WTC11 (cell line): Measurements from ENCODE around the gene RPL41. TPM values are rescaled to one million over a fixed set of nuclear protein-coding genes. Genes with fewer than 3 reads are reported as not detected.

Experiments used
- ATAC-seq: fragments of 200-7000 bp; cut with Tn5 transposase; 2 replicates; pipeline ENCODE4 v1.10.0; 2021; ENCODE audit warnings: mild to moderate bottlenecking, moderate library complexity
- CTCF ChIA-PET: fragments of 300-600 bp; sonication (Branson Sonifier 250); formaldehyde crosslinking; loops from one replicate; lab custom pipeline; 2021; ENCODE audit warnings: antibody characterized with exemption; lab: Charles Lee
- POLR2A ChIA-PET: fragments of 350-600 bp; sonication (Branson Sonifier 250); formaldehyde crosslinking; loops from one replicate; lab custom pipeline; 2021; ENCODE audit warnings: antibody characterized with exemption; lab: Charles Lee
- DNase-seq: peaks from one replicate; pipeline ENCODE4 v3.0.0; 2021; ENCODE audit warnings: low spot score
- H3K27ac Mint-ChIP-seq: 2 replicates; pipeline ENCODE4 v1.8.0; 2021; ENCODE audit warnings: mixed read lengths
- H3K27me3 Mint-ChIP-seq: 2 replicates; pipeline ENCODE4 v1.8.0; 2021; ENCODE audit warnings: low read depth, mild to moderate bottlenecking, moderate library complexity, mixed read lengths
- H3K36me3 Mint-ChIP-seq: 2 replicates; pipeline ENCODE4 v1.8.0; 2021; ENCODE audit warnings: mixed read lengths
- H3K4me1 Mint-ChIP-seq: 2 replicates; pipeline ENCODE4 v1.8.0; 2022; ENCODE audit warnings: mixed read lengths
- H3K4me3 Mint-ChIP-seq: 2 replicates; pipeline ENCODE4 v1.8.0; 2021; ENCODE audit warnings: mild to moderate bottlenecking, moderate library complexity, mixed read lengths
- H3K9me3 Mint-ChIP-seq: 2 replicates; pipeline ENCODE4 v1.8.0; 2021; ENCODE audit warnings: mixed read lengths
- ELF4 ChIP-seq: sonication (generic); formaldehyde crosslinking; IDR thresholded peaks from 2 replicates; pipeline ENCODE4 v1.8.1; 2022; ENCODE audit warnings: low read depth, mild to moderate bottlenecking, moderate library complexity, missing genetic modification reagents
- MYBL2 ChIP-seq: sonication (generic); formaldehyde crosslinking; IDR thresholded peaks from 2 replicates; pipeline ENCODE4 v1.8.1; 2023; ENCODE audit warnings: mild to moderate bottlenecking, moderate library complexity, missing genetic modification reagents
- NFATC4 ChIP-seq: fragments of 250-450 bp; sonication (Bioruptor Pico); IDR thresholded peaks from 2 replicates; pipeline ENCODE4 v1.9.0; 2021; ENCODE audit warnings: mild to moderate bottlenecking
- RELA ChIP-seq: sonication (generic); formaldehyde crosslinking; IDR thresholded peaks from 2 replicates; pipeline ENCODE4 v1.8.1; 2022; ENCODE audit warnings: missing genetic modification reagents, mild to moderate bottlenecking, borderline replicate concordance
- SMAD3 ChIP-seq: sonication (generic); formaldehyde crosslinking; IDR thresholded peaks from 2 replicates; pipeline ENCODE4 v1.8.0; 2022; ENCODE audit warnings: missing genetic modification reagents, mild to moderate bottlenecking, borderline replicate concordance
- SP1 ChIP-seq: sonication (generic); formaldehyde crosslinking; conservative IDR thresholded peaks from 2 replicates; pipeline ENCODE4 v1.8.1; 2022; ENCODE audit warnings: missing genetic modification reagents
- ZNF232 ChIP-seq: sonication (generic); formaldehyde crosslinking; IDR thresholded peaks from 2 replicates; pipeline ENCODE4 v1.8.0; 2022; ENCODE audit warnings: mild to moderate bottlenecking, missing genetic modification reagents
- ZNF263 ChIP-seq: sonication (generic); formaldehyde crosslinking; IDR thresholded peaks from 2 replicates; pipeline ENCODE4 v1.8.1; 2022; ENCODE audit warnings: low read depth, mild to moderate bottlenecking, moderate library complexity, missing genetic modification reagents
- ZNF317 ChIP-seq: sonication (generic); formaldehyde crosslinking; IDR thresholded peaks from 2 replicates; pipeline ENCODE4 v1.8.1; 2023; ENCODE audit warnings: low read depth, mild to moderate bottlenecking, moderate library complexity, missing genetic modification reagents, borderline replicate concordance
- ZNF671 ChIP-seq: fragments of 250-450 bp; sonication (Bioruptor Pico); IDR thresholded peaks from 2 replicates; pipeline ENCODE4 v1.8.0; 2021; ENCODE audit warnings: mild to moderate bottlenecking
- total RNA-seq: library from RNA; stranded (reverse); gene quantifications from 3 replicates; pipeline ENCODE4 v1.2.3, GENCODE V29; 2021
- TF ChIP-seq, protein P1 (sequence below): fragments of 200-600 bp; IDR thresholded peaks from 2 replicates; pipeline ENCODE4 v1.8.0; 2022; ENCODE audit warnings: antibody characterized with exemption
- TF ChIP-seq, protein P2 (sequence below): sonication (generic); formaldehyde crosslinking; IDR thresholded peaks from 2 replicates; pipeline ENCODE4 v1.8.1; 2023; ENCODE audit warnings: mild to moderate bottlenecking, moderate library complexity, missing genetic modification reagents
- TF ChIP-seq, protein P3 (sequence below): sonication (generic); formaldehyde crosslinking; IDR thresholded peaks from 2 replicates; pipeline ENCODE4 v1.8.0; 2023; ENCODE audit warnings: missing genetic modification reagents
- TF ChIP-seq, protein P4 (sequence below): fragments of 250-450 bp; sonication (Bioruptor Pico); IDR thresholded peaks from 2 replicates; pipeline ENCODE4 v1.9.0; 2021; ENCODE audit warnings: moderate library complexity, mild to moderate bottlenecking, inconsistent platforms, borderline replicate concordance
- TF ChIP-seq, protein P5 (sequence below): sonication (generic); formaldehyde crosslinking; IDR thresholded peaks from 2 replicates; pipeline ENCODE4 v1.8.1; 2022; ENCODE audit warnings: mild to moderate bottlenecking, missing genetic modification reagents, moderate library complexity, borderline replicate concordance
- TF ChIP-seq, protein P6 (sequence below): fragments of 250-450 bp; sonication (Bioruptor Pico); IDR thresholded peaks from 2 replicates; pipeline ENCODE4 v1.9.0; 2021; ENCODE audit warnings: mild to moderate bottlenecking, borderline replicate concordance
- TF ChIP-seq, protein P7 (sequence below): sonication (generic); formaldehyde crosslinking; IDR thresholded peaks from 2 replicates; pipeline ENCODE4 v1.8.0; 2022; ENCODE audit warnings: missing genetic modification reagents

Gene RPL41
- total RNA-seq, 1 experiment from 2014 or later, result 4,004 TPM

DNA sequence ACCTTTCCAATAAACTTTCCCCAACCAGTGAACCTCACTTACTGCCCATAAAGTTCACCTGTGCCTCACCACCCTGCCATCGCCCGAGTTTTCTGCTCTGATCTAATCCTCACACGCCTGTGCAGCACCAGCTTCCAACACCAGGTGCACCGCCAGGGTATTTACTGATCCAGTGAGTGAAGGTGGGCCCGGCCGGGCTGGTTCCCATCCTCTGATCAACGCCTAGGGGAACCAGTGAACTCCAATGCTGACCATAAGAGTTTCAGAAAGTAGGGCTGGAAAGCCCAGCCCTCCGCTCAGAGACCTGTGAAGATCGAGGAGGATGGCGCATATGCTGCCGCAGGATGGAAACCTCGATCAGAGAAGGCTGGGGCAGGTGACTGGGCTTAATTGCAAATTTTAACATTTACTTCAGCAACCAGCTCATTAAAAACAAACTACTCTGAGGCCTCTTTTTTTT is 35.3 kb downstream of the RPL41 start:
- H3K36me3 Mint-ChIP-seq, result peaks cover 17% of the 10 kb centered on the region
- DNase-seq, result peak; percentile 72
- peak overlapping the region; percentile 88 for H3K27ac Mint-ChIP-seq
- H3K4me1 Mint-ChIP-seq, result peaks cover 13% of the 10 kb centered on the region
- no peak for TF ChIP-seq RELA (CRISPR knock-in tag)
- TF ChIP-seq, protein P1, sequence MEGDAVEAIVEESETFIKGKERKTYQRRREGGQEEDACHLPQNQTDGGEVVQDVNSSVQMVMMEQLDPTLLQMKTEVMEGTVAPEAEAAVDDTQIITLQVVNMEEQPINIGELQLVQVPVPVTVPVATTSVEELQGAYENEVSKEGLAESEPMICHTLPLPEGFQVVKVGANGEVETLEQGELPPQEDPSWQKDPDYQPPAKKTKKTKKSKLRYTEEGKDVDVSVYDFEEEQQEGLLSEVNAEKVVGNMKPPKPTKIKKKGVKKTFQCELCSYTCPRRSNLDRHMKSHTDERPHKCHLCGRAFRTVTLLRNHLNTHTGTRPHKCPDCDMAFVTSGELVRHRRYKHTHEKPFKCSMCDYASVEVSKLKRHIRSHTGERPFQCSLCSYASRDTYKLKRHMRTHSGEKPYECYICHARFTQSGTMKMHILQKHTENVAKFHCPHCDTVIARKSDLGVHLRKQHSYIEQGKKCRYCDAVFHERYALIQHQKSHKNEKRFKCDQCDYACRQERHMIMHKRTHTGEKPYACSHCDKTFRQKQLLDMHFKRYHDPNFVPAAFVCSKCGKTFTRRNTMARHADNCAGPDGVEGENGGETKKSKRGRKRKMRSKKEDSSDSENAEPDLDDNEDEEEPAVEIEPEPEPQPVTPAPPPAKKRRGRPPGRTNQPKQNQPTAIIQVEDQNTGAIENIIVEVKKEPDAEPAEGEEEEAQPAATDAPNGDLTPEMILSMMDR, result peak; percentile 22; the same call in 1 of the 2 replicates
- POLR2A ChIA-PET, result interaction anchor here (0.6 to 1.9 kb wide), 6 partner anchors 10 to 70 kb away, joined by 5 to 15 read pairs (median 6); partner anchors contain the start of genes ESYT1, PA2G4, RNF41 and ZC3H10
- no peaks in the 10 kb centered on the region for H3K27me3 Mint-ChIP-seq
- ATAC-seq, result peak; percentile 81
- CTCF ChIA-PET, result interaction anchor here (0.6 to 3.0 kb wide), 13 partner anchors 9 to 1191 kb away, joined by 3 to 25 read pairs (median 6); partner anchors contain the start of genes ANKRD52, ESYT1, RNF41 and SMARCC2
- peak overlapping the region; percentile 93 for H3K4me3 Mint-ChIP-seq
- no peaks in the 10 kb centered on the region for H3K9me3 Mint-ChIP-seq

DNA sequence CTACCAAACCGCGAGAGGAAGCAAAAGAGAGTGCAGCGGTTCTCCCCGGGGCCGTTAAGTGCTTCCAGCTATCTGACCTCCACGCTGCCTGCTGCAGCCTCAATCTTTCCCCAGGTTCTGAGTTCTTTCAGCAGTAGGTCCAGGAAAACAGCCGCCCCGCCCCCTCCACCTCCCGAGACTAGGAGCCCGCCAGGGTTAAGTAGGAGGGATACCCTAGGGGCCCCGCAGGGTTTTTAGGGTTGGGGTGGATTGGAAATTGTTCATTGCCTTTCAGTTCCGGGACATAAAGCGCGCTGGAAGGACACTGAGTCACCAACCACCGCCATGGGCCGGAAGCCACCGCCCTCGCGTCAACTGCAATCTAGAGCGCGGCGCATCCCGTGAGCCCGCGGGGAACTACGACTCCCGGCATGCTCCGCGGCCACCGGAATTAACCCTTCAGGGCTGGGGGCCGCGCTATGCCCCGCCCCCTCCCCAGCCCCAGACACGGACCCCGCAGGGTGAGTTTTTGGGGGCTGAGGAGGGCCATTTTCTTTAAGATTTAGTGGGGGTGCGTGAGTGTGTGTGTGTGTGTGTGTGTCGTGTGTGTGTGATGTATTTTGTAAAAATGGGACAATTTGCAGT is 35.8 kb downstream of the RPL41 start, which contains the start of gene MYL6B:
MYL6B (plus strand) TSS at position 456 of the 624 bp plus-strand sequence. CDS start 1,332 bp downstream, outside the sequence.
- peak; percentile 91 for DNase-seq
- peaks cover 17% of the 10 kb centered on the region for H3K36me3 Mint-ChIP-seq
- ChIA-PET CTCF (interaction anchor here (1.0 to 3.0 kb wide), 12 partner anchors 10 to 1190 kb away, joined by 3 to 25 read pairs (median 6); partner anchors contain the start of genes ANKRD52, ESYT1, RNF41 and SMARCC2), POLR2A (interaction anchor here (1.0 to 1.9 kb wide), 5 partner anchors 10 to 70 kb away, joined by 5 to 15 read pairs (median 7); partner anchors contain the start of genes ESYT1, RNF41 and ZC3H10)
- peaks cover 16% of the 10 kb centered on the region for H3K4me1 Mint-ChIP-seq
- peak within 1 kb of the TSS; percentile 93 for H3K4me3 Mint-ChIP-seq
- no peaks in the 10 kb centered on the region for H3K9me3 Mint-ChIP-seq
- H3K27ac Mint-ChIP-seq, result peak within 1 kb of the TSS; percentile 88
- H3K27me3 Mint-ChIP-seq, result no peaks in the 10 kb centered on the region
- peak; percentile 79 for ATAC-seq
- TF ChIP-seq, protein P2, sequence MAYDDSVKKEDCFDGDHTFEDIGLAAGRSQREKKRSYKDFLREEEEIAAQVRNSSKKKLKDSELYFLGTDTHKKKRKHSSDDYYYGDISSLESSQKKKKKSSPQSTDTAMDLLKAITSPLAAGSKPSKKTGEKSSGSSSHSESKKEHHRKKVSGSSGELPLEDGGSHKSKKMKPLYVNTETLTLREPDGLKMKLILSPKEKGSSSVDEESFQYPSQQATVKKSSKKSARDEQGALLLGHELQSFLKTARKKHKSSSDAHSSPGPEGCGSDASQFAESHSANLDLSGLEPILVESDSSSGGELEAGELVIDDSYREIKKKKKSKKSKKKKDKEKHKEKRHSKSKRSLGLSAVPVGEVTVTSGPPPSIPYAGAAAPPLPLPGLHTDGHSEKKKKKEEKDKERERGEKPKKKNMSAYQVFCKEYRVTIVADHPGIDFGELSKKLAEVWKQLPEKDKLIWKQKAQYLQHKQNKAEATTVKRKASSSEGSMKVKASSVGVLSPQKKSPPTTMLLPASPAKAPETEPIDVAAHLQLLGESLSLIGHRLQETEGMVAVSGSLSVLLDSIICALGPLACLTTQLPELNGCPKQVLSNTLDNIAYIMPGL (CRISPR knock-in tag), result 0 out of 2 replicates have a peak, but pooled peaks have one; percentile 29
- TF ChIP-seq ZNF232 (CRISPR knock-in tag) (no peak), ELF4 (CRISPR knock-in tag) (no peak), ZNF263 (CRISPR knock-in tag) (no peak), SP1 (CRISPR knock-in tag) (peak; percentile 89), MYBL2 (CRISPR knock-in tag) (peak; percentile 65), NFATC4 (CRISPR knock-in tag) (no peak), SMAD3 (no peak), ZNF671 (CRISPR knock-in tag) (no peak), ZNF317 (CRISPR knock-in tag) (no peak)
- TF ChIP-seq, protein P3, sequence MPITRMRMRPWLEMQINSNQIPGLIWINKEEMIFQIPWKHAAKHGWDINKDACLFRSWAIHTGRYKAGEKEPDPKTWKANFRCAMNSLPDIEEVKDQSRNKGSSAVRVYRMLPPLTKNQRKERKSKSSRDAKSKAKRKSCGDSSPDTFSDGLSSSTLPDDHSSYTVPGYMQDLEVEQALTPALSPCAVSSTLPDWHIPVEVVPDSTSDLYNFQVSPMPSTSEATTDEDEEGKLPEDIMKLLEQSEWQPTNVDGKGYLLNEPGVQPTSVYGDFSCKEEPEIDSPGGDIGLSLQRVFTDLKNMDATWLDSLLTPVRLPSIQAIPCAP, result no peak
- TF ChIP-seq, protein P4, sequence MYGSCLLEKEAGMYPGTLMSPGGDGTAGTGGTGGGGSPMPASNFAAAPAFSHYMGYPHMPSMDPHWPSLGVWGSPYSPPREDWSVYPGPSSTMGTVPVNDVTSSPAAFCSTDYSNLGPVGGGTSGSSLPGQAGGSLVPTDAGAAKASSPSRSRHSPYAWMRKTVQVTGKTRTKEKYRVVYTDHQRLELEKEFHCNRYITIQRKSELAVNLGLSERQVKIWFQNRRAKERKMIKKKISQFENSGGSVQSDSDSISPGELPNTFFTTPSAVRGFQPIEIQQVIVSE (CRISPR knock-in tag), result no peak
- TF ChIP-seq, protein P5, sequence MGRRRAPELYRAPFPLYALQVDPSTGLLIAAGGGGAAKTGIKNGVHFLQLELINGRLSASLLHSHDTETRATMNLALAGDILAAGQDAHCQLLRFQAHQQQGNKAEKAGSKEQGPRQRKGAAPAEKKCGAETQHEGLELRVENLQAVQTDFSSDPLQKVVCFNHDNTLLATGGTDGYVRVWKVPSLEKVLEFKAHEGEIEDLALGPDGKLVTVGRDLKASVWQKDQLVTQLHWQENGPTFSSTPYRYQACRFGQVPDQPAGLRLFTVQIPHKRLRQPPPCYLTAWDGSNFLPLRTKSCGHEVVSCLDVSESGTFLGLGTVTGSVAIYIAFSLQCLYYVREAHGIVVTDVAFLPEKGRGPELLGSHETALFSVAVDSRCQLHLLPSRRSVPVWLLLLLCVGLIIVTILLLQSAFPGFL (CRISPR knock-in tag), result no peak
- TF ChIP-seq, protein P6, sequence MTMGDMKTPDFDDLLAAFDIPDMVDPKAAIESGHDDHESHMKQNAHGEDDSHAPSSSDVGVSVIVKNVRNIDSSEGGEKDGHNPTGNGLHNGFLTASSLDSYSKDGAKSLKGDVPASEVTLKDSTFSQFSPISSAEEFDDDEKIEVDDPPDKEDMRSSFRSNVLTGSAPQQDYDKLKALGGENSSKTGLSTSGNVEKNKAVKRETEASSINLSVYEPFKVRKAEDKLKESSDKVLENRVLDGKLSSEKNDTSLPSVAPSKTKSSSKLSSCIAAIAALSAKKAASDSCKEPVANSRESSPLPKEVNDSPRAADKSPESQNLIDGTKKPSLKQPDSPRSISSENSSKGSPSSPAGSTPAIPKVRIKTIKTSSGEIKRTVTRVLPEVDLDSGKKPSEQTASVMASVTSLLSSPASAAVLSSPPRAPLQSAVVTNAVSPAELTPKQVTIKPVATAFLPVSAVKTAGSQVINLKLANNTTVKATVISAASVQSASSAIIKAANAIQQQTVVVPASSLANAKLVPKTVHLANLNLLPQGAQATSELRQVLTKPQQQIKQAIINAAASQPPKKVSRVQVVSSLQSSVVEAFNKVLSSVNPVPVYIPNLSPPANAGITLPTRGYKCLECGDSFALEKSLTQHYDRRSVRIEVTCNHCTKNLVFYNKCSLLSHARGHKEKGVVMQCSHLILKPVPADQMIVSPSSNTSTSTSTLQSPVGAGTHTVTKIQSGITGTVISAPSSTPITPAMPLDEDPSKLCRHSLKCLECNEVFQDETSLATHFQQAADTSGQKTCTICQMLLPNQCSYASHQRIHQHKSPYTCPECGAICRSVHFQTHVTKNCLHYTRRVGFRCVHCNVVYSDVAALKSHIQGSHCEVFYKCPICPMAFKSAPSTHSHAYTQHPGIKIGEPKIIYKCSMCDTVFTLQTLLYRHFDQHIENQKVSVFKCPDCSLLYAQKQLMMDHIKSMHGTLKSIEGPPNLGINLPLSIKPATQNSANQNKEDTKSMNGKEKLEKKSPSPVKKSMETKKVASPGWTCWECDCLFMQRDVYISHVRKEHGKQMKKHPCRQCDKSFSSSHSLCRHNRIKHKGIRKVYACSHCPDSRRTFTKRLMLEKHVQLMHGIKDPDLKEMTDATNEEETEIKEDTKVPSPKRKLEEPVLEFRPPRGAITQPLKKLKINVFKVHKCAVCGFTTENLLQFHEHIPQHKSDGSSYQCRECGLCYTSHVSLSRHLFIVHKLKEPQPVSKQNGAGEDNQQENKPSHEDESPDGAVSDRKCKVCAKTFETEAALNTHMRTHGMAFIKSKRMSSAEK (CRISPR knock-in tag), result no peak
- TF ChIP-seq, protein P7, sequence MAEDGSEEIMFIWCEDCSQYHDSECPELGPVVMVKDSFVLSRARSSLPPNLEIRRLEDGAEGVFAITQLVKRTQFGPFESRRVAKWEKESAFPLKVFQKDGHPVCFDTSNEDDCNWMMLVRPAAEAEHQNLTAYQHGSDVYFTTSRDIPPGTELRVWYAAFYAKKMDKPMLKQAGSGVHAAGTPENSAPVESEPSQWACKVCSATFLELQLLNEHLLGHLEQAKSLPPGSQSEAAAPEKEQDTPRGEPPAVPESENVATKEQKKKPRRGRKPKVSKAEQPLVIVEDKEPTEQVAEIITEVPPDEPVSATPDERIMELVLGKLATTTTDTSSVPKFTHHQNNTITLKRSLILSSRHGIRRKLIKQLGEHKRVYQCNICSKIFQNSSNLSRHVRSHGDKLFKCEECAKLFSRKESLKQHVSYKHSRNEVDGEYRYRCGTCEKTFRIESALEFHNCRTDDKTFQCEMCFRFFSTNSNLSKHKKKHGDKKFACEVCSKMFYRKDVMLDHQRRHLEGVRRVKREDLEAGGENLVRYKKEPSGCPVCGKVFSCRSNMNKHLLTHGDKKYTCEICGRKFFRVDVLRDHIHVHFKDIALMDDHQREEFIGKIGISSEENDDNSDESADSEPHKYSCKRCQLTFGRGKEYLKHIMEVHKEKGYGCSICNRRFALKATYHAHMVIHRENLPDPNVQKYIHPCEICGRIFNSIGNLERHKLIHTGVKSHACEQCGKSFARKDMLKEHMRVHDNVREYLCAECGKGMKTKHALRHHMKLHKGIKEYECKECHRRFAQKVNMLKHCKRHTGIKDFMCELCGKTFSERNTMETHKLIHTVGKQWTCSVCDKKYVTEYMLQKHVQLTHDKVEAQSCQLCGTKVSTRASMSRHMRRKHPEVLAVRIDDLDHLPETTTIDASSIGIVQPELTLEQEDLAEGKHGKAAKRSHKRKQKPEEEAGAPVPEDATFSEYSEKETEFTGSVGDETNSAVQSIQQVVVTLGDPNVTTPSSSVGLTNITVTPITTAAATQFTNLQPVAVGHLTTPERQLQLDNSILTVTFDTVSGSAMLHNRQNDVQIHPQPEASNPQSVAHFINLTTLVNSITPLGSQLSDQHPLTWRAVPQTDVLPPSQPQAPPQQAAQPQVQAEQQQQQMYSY (CRISPR knock-in tag), result no peak
